Suprapubic skin (tissue), 4 donors: ENCODE measurements around the gene VCAN. TPM values are rescaled to one million over a fixed set of nuclear protein-coding genes. Genes with fewer than 3 reads are reported as not detected.

Experiments used
- DNase-seq, 2 donors: peaks; one replicate each; pipeline ENCODE4 v3.0.0-alpha.2; 2019; ENCODE audit warnings: low spot score in 2 of 2
- H3K27ac ChIP-seq: fragments of 200-600 bp; sonication (generic); one replicate; pipeline ENCODE4 v1.5.1; 2019
- H3K27me3 ChIP-seq: fragments of 200-600 bp; sonication (generic); one replicate; pipeline ENCODE4 v1.5.1; 2019
- H3K36me3 ChIP-seq: fragments of 200-600 bp; sonication (generic); one replicate; pipeline ENCODE4 v1.5.1; 2019
- H3K4me1 ChIP-seq: fragments of 200-600 bp; sonication (generic); one replicate; pipeline ENCODE4 v1.5.1; 2019
- H3K4me3 ChIP-seq: fragments of 200-600 bp; sonication (generic); one replicate; pipeline ENCODE4 v1.5.1; 2019; ENCODE audit warnings: mild to moderate bottlenecking
- H3K9me3 ChIP-seq: fragments of 200-600 bp; sonication (generic); one replicate; pipeline ENCODE4 v1.5.1; 2019
- CTCF ChIP-seq, 2 donors: fragments of 200-600 bp in 1 of 2; fragments of 450-650 bp in 1 of 2; sonication (generic) in 1 of 2; IDR thresholded peaks; one replicate each; pipeline ENCODE4 v1.5.1; 2016 to 2019; ENCODE audit warnings: antibody characterized with exemption in 2 of 2, mild to moderate bottlenecking in 1 of 2, moderate library complexity in 1 of 2
- EP300 ChIP-seq: sonication (generic); formaldehyde crosslinking; IDR thresholded peaks from one replicate; pipeline ENCODE4 v1.6.1; 2017; ENCODE audit warnings: antibody characterized with exemption
- POLR2A ChIP-seq, 2 donors: fragments of 450-650 bp; IDR thresholded peaks; one replicate each; pipeline ENCODE4 v1.6.1; 2017; ENCODE audit warnings: antibody characterized with exemption in 2 of 2, mild to moderate bottlenecking in 2 of 2, moderate library complexity in 2 of 2
- POLR2AphosphoS5 ChIP-seq, 3 donors: sonication (generic); formaldehyde crosslinking; IDR thresholded peaks; one replicate each; pipeline ENCODE4 v1.6.1; 2017; ENCODE audit warnings: antibody characterized with exemption in 3 of 3
- WGBS: methylation state at CpG from one replicate; pipeline ENCODE4 v1.1.5; 2018; 5-methylcytosine and 5-hydroxymethylcytosine counted together
- total RNA-seq, 4 donors: library from RNA; depleted of rRNA; stranded (reverse); fragments of >200 nt; gene quantifications; one replicate each; pipeline ENCODE4 v1.1.0, GENCODE V29; 2016

The VCAN gene
- total RNA-seq, 4 donors from 2014 or later = 22.8 to 30.3 (median 24.0) TPM

- no peak overlapping the region for H3K27ac ChIP-seq
- no peak for TF ChIP-seq EP300
- no peak for TF ChIP-seq POLR2AphosphoS5 (IDR thresholded peaks at IDR 0.05)
- TF ChIP-seq POLR2A (IDR thresholded peaks at IDR 0.05) = no peak
- TF ChIP-seq CTCF (IDR thresholded peaks at IDR 0.05) = no peak
- H3K4me1 ChIP-seq = peaks cover 10% of the 10 kb centered on the region
- H3K27me3 ChIP-seq = no peaks in the 10 kb centered on the region
- no peak for DNase-seq
- H3K4me3 ChIP-seq = no peak overlapping the region
- whole genome bisulfite sequencing = 49% methylated on average over 2 of the region's 2 CpGs
- no peaks in the 10 kb centered on the region for H3K9me3 ChIP-seq
- H3K36me3 ChIP-seq = peaks cover 5% of the 10 kb centered on the region
Measured at GRCh38 chr5:83516377-83516776, 44.8 kb downstream of the VCAN start.

- TF ChIP-seq POLR2AphosphoS5 (IDR thresholded peaks at IDR 0.05) (no peak), EP300 (no peak), POLR2A (IDR thresholded peaks at IDR 0.05) (no peak), CTCF (IDR thresholded peaks at IDR 0.05) (no peak)
- Histone ChIP-seq H3K36me3 (peaks cover 5% of the 10 kb centered on the region), H3K4me1 (peaks cover 10% of the 10 kb centered on the region), H3K4me3 (no peak overlapping the region), H3K9me3 (no peaks in the 10 kb centered on the region), H3K27me3 (no peaks in the 10 kb centered on the region), H3K27ac (no peak overlapping the region)
- DNase-seq = no peak
- 82% methylated on average over 1 of the region's 1 CpG for WGBS
Measured at GRCh38 chr5:83517072-83517687, 45.6 kb downstream of the VCAN start.

- no peak for TF ChIP-seq CTCF (IDR thresholded peaks at IDR 0.05)
- whole genome bisulfite sequencing = 74% methylated on average over 1 of the region's 1 CpG
- no peak for DNase-seq
- Histone ChIP-seq H3K27me3 (no peaks in the 10 kb centered on the region), H3K36me3 (peaks cover 5% of the 10 kb centered on the region), H3K4me1 (peaks cover 10% of the 10 kb centered on the region), H3K9me3 (no peaks in the 10 kb centered on the region), H3K4me3 (no peak overlapping the region), H3K27ac (no peak overlapping the region)
Measured at GRCh38 chr5:83517688-83518085, 46.1 kb downstream of the VCAN start.

GRCh38 chr5:83518319-83519061, 46.9 kb downstream of the VCAN start:
- TF ChIP-seq POLR2AphosphoS5 (IDR thresholded peaks at IDR 0.05) (no peak), EP300 (no peak), CTCF (IDR thresholded peaks at IDR 0.05) (no peak), POLR2A (IDR thresholded peaks at IDR 0.05) (no peak)
- DNase-seq = no peak
- no peaks in the 10 kb centered on the region for H3K9me3 ChIP-seq
- no peaks in the 10 kb centered on the region for H3K27me3 ChIP-seq
- no peak overlapping the region for H3K27ac ChIP-seq
- peaks cover 10% of the 10 kb centered on the region for H3K4me1 ChIP-seq
- H3K36me3 ChIP-seq = peaks cover 5% of the 10 kb centered on the region
- WGBS = 66% methylated on average over 3 of the region's 3 CpGs
- H3K4me3 ChIP-seq = no peak overlapping the region

- H3K36me3 ChIP-seq = peaks cover 5% of the 10 kb centered on the region
- TF ChIP-seq EP300 (no peak), POLR2AphosphoS5 (IDR thresholded peaks at IDR 0.05) (no peak), CTCF (IDR thresholded peaks at IDR 0.05) (no peak), POLR2A (IDR thresholded peaks at IDR 0.05) (no peak)
- H3K27ac ChIP-seq = no peak overlapping the region
- no peaks in the 10 kb centered on the region for H3K27me3 ChIP-seq
- H3K4me3 ChIP-seq = no peak overlapping the region
- 84% methylated on average over 2 of the region's 2 CpGs for WGBS
- H3K4me1 ChIP-seq = peaks cover 10% of the 10 kb centered on the region
- H3K9me3 ChIP-seq = no peaks in the 10 kb centered on the region
- DNase-seq = no peak
Measured at GRCh38 chr5:83522446-83522845, 50.9 kb downstream of the VCAN start.
